ENCODE results near the gene C1orf216.
"Not testable (repeated sequence)": the region's sequence is repeated elsewhere in the genome, so short reads cannot be mapped to it uniquely, and the experiment has no call there.

C1orf216 gene

GRCh38 chr1:35706846-35707600 is 11.7 kb downstream of the C1orf216 start:
- no peak for DNase-seq (ENCODE audit: low read depth, low spot score)

- DNase-seq (ENCODE audit: low read depth, low spot score): no peak
Observed at GRCh38 chr1:35702508-35702907, 16.2 kb downstream of the C1orf216 start.

GRCh38 chr1:35699152-35699551 is 19.5 kb downstream of the C1orf216 start:
- DNase-seq (ENCODE audit: low read depth, low spot score): not testable (repeated sequence)

- DNase-seq (ENCODE audit: low read depth, low spot score): no peak
Observed at GRCh38 chr1:35692317-35692716, 26.4 kb downstream of the C1orf216 start.

GRCh38 chr1:35691571-35692220 is 27.0 kb downstream of the C1orf216 start:
- no peak for DNase-seq (ENCODE audit: low read depth, low spot score)

GRCh38 chr1:35691080-35691479 is 27.6 kb downstream of the C1orf216 start:
- no peak for DNase-seq (ENCODE audit: low read depth, low spot score)

- not testable (repeated sequence) for DNase-seq (ENCODE audit: low read depth, low spot score)
Observed at GRCh38 chr1:35690103-35690502, 28.6 kb downstream of the C1orf216 start.

- DNase-seq (ENCODE audit: low read depth, low spot score): no peak
Observed at GRCh38 chr1:35688161-35688560, 30.5 kb downstream of the C1orf216 start.

GRCh38 chr1:35683012-35683411 is 35.7 kb downstream of the C1orf216 start:
- no peak for DNase-seq (ENCODE audit: low read depth, low spot score)

GRCh38 chr1:35680271-35680670 is 38.4 kb downstream of the C1orf216 start:
- no peak for DNase-seq (ENCODE audit: low read depth, low spot score)

GRCh38 chr1:35675773-35676172 is 42.9 kb downstream of the C1orf216 start:
- DNase-seq (ENCODE audit: low read depth, low spot score): no peak

GRCh38 chr1:35674111-35674510 is 44.6 kb downstream of the C1orf216 start:
- DNase-seq (ENCODE audit: low read depth, low spot score): no peak

GRCh38 chr1:35672116-35672515 is 46.6 kb downstream of the C1orf216 start:
- DNase-seq (ENCODE audit: low read depth, low spot score): no peak

- DNase-seq (ENCODE audit: low read depth, low spot score): no peak
Observed at GRCh38 chr1:35668506-35668905, 50.2 kb downstream of the C1orf216 start.

- no peak for DNase-seq (ENCODE audit: low read depth, low spot score)
Observed at GRCh38 chr1:35666916-35667315, 51.8 kb downstream of the C1orf216 start.

- DNase-seq (ENCODE audit: low read depth, low spot score): no peak
Observed at GRCh38 chr1:35666216-35666615, 52.5 kb downstream of the C1orf216 start.

Data from astrocyte of the hippocampus (primary cell).